Stimulated activated CD8-positive, alpha-beta memory T cell treated with anti-CD3 and anti-CD28 coated beads, Interleukin-12 subunit alpha, Interleukin-12 subunit beta, amount 100 ng/mL, for 24 hours (primary cell): ENCODE data around the gene WWOX.

Experiments used
- DNase-seq: peaks from one replicate; pipeline ENCODE4 v3.0.0-alpha.2; 2020; ENCODE audit errors: extremely low read depth

Gene WWOX

DNA sequence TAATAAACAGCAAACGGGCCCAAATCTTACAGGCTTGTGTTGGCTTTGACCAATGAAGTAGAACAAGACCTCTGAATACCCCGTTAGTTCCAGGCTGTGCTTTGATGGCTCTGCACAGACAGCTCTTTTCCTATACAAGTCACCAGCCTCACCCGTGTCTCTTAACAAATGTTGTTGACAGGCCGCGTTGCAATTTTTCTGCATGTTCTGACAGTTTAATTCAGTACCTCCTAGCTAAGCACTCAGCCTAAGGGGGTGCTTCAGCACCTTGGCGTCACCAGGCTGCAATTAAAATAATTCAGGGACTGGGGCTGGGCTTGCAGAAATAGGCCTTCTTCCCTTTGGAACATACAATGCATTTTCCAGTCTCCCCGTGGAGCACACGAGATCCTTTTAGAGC lies 1001.0 kb downstream of the WWOX start:
- no peak for DNase-seq

DNA sequence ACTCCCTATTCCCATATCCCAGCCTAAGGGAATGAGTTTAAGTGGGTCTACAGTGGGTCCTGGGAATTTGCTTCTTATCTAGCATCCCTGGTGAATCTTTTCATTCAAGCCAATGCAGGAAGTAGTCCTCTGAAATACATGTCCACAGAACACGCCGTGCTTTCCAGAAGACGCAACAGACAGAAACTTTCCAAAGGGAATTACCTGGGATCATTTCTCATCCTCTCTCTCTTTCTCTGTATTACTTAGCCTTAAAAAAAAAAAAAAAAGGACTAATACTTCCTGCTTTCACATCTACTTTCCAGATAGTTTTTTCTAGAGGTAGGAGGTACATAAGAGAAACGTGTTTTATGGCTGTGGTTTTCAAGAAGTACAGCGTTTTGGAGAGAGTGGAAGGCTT lies 1002.0 kb downstream of the WWOX start:
- no peak for DNase-seq

DNA sequence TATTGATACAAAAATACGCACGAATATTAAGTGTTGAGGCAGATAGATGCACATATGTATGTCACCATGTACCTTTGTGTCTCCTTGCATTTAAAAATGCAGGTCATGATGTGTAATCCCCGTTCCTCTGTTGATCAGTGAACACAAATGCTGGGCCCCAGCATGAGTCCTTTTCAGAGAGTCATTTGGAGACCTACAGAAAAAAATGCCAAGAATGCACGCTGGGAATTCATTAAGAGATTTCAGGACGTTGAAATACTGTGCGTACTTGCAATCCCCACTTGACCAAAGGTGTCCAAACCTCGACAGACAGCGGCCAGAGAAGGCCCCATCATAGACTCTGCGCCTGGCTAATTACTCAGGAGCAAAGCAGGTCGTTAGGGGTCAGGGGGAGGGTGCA lies 1005.1 kb downstream of the WWOX start:
- DNase-seq: no peak

DNA sequence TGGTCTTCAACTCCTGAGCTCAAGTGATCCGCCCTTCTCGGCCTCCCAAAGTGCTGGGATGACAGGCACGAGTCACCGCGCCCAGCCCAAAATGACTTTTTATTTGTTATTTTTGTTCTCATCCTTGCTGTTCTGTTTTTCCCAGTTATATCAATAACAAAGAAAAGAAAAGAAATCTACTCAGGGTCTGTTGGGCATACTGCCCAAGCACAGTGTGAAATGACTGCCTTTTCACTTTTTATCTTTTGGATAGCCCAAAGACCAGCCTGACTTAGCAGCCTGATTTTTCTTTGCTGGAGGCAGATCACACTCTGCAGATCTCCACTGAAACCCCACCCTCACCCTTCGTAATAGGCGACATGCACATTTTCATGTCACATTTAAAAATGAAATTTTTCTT lies 1007.8 kb downstream of the WWOX start:
- DNase-seq: no peak

DNA sequence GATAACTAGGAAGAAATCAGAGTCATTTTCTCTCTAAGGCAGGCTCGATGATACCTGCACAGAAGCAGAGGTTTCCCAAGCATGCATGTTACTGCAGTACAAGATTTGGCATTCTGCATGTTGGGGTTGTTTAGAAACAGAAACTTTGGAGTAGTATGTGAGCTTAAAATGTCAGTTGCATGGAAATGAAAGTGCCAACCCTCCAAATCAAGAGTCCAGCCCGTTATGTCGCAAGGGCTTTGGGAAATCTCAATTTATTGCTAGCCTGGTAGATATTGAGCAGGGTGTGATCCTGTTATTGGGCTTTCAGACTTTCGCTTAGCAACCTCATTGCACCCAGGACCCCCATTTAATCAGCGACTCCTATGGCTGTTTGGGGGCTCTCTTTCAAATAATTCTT lies 1010.3 kb downstream of the WWOX start:
- DNase-seq: no peak

DNA sequence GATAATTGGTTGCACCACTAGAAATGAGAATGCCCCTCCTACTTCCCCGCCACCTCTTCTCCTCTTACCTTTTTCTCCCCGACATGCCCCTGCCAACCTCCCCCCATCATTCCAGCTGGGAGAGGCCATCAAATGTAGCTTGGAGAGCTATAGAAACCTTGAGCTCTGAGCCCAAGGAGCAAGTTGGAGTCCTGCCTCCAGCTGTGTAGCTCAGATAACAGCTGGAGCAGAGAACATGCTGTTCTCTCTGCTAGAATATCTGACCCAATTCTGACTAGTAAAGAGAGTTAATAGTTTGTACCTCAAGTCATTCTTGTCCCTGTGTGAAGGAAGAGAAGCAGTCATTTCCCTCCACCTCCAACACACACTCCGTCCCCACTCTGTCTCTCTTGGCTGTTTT lies 1010.8 kb downstream of the WWOX start:
- no peak for DNase-seq

DNA sequence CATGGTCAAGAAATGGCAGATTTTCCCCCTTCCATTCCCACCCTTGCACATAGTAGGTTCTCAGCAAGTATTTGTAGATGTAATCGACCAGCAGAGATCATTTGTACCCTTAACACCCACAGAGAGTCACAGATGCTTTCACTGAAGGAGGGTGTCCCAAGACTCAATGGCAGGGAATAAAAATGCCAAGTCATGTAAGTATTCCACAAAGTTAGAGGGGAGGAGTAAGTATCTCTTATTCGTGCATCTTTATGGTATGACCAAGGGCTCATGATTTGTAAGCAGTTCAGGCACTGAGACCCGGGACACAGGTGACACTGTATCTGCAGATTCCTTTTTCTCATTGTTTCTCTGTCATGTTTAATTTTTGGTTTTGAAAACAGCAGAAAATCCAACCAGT lies 1011.5 kb downstream of the WWOX start:
- no peak for DNase-seq

DNA sequence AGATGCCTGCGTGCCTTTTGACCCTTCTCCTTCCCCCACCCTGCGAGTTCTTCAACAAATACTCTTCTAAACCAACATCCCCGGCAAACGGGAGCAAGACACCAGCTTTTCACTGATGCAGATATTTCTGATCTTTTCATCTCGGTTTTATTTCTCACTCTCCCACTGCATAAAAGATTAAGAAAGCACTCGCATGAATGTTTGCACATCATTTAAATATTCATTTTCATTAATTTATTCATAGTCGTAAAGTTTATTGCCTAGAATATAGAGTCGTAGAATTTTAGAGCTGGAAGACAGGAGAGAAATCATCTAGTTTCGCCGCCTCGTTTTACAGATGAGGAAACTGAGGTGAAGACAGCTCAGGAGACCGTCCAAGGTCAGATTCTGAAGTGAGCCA lies 1013.0 kb downstream of the WWOX start:
- no peak for DNase-seq

DNA sequence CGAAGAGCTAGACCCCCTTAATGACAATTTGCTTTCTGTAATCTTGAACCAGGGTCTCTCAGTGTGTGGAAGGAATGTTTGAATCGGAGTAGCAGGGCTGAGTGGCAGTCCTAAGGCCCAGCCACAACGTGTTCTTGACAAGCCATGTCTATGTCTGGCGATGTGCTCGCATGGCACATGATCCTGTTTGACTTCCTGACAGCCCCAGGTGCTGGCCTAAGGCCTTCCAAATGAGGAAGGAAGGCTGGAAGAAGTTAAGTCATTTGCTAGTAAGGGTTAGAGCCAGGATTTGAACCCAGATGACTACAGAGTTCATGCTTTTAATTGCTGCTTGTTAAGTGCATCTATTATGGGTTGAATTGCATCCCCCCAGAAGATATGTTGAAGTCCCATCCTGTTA lies 1014.4 kb downstream of the WWOX start:
- DNase-seq: no peak

DNA sequence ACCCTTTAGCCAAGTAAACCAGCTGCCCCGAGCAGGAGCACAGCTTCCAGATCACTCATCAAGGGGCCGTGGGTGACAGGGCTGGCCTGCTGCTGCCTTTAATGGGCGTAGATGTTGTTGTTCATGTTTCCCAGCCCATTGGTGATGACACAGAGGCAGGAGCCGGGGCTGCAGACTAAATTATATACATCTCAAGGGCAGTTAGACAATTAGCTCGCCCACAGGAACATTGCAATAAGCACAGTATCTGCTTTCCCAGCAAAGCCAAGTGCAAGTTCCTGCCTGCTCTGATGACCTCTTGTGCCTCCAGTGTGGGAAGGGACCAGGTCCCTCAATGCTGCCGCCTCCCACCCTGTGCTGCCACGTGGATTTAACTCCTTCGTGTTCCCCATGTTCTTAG lies 1015.3 kb downstream of the WWOX start:
- no peak for DNase-seq

DNA sequence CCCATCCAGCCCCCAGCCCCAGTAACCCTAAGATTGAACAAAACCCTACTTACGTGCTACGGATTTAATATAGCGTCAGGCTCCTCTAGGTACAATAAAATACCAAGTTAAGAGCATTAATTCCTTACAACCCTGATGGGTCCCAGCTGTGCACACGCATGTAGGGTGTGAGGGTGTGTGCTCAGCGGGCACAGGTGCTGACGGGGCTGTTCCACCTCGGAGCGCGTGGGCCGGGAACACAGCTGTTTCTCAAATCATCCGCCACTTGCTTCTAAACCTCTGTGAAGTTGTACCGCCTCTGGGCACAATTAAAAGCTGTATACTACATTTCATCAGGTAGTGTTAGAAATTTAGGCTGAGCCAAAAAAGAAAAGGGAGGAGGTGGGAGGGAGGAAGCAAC lies 1022.5 kb downstream of the WWOX start:
- DNase-seq: no peak

DNA sequence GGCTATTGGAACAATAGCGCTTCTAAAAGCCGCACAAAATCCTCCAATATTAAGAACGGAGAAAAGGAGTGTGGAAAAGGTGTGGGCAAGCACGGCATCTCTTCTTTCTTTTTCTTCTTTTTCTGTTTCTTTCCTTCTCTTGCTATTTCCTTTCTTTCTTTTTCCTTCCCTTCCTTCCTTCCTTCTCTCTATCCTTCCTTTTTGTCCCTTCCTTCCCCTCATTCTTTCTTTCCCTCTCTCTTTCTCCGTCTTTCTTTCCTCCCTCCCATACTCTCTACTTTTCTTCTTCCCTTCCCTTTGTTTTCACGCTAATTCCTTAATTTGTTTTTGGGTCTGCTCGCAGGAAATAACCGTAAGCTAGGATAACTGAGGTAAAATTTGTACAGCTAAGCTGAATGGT lies 1022.9 kb downstream of the WWOX start:
- no peak for DNase-seq

DNA sequence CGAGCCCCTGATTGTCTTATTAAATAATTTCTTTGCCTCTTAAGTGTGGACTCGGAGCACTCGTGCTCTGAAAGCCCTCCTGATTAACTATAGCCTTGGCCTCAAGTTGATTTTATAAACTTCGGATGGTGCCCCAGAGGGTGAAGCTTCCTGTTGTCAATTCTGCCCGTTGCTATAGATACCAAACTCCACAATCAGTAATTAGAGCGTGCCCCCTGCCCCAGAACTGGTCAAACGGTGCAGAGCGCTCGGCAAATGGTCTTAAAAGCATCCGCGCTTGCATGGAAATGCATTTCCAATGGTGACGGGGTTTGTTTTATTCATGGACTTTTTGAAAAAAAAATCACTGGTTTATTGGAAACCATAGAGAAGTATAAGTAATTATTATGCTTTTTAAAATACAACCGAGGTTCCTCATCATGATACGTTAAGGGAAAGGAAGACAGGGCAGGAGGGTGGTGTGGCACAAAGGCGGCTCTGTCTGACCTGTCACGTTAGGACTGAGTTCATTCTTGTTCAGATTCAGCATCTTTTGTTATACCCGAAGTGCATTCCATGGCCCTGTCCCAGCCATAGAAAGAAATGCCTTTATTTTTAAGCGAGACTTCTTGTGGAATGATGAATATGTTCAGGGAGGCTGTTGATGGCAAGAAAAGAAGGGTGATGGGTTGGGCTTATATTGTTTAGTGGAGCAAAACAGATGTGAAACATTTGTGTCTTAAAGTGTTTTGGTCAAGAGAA lies 1024.7 kb downstream of the WWOX start:
- DNase-seq: no peak

DNA sequence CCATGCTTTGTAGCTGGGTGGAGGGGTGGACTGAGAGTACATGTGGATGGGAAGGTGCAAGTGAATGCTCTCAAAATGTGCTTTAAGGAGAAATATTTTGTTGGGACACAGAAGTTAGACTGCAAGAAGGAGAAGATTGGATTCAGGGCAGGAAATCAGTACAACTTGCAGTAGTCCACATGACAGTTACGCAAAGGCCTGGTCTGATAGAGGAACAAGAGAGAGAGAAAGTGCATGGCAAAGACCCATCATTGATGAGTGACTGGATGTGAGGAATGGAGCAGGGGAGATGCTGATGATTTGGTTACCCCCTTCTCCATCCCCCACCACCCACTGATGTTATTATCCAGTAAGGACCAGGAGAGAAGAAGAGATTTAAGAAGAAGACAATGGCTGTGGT lies 1028.3 kb downstream of the WWOX start:
- DNase-seq: no peak

DNA sequence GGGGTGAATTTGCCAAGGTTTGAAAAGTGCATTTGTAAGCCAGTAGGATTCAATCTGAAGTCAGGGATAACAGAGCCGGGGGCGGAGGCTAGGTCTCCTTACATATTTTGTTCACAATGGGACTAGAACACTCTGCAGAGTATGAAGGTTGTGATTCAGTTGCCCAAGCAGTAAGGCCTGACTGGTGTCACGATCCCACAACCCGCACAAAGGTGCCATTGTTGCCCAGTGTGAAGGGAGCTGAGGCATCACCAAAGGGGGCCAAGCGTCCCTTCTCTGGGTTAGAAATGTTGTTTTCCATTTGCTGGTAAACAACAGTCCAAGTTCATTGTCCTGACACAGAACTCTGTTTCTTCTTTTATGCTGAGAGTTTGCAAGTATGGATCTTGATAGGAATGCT lies 1029.3 kb downstream of the WWOX start:
- no peak for DNase-seq

DNA sequence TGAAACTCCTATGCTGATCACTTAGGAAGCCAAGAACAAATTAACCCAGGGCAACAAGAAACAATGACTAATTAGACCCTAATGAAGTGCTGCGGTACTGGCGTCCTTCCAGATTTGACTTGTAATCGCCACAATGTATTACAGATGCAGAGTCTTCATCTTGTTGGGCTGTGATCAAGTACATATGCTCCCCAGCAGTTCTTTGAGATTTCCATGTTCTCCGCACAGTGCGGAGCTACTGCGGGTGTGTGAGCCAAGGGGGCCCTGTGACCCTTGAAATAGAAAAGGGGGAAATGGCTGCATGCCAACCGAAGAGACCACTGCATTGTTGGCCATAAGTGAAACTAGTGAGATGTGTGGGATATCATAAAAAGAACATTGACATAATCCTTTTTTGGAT lies 1031.2 kb downstream of the WWOX start:
- DNase-seq: no peak

DNA sequence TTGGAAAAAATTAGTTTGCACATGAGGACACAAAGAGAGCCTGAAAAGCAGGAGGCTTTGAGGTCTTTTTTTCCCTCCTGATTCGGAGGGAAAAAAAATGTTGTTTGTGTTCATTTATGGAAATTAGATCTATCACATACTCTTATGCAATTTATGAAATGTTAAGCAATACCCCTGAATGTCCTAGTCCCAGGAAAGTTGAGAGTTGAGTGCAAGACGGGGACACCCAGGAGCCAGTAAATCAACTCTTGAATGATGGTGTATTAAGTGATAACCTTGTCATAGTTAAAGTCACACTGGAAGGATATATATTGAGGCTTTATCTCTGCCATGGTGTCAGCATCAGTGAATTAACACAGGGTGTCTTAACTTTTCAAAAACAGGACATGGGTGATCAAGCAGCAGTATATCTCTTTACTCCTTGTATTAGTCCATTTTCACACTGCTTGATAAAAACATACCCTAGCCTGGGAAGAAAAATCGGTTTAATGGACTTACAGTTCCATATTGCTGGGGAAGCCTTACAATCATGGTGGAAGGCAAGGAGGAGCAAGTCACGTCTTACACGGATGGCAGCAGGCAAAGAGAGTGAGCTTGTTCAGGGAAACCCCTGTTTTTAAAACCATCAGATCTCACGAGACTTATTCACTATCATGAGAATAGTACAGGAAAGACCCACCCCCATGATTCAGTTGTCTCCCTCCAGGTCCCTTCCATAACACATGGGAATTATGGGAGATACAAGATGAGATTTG lies 1032.0 kb downstream of the WWOX start:
- DNase-seq: no peak

DNA sequence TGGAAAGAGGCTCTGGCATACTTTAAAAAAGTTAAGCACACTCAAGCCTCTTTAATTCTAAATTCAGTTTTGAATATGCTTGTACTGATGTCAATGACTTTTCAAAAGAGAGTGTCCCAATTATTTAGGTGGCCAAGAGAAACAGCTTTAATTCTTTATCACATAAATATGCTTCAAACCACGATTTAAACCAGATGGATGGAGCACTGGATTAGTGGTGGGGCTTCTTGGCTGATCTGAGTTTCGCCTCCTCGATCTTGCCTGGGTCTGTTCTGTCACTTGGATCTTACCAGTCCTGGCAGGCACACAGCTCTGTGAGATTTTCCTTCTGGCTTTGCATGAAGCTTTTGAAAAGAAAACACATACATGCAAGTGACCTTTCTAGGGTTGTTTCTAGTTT lies 1033.2 kb downstream of the WWOX start:
- DNase-seq: no peak

DNA sequence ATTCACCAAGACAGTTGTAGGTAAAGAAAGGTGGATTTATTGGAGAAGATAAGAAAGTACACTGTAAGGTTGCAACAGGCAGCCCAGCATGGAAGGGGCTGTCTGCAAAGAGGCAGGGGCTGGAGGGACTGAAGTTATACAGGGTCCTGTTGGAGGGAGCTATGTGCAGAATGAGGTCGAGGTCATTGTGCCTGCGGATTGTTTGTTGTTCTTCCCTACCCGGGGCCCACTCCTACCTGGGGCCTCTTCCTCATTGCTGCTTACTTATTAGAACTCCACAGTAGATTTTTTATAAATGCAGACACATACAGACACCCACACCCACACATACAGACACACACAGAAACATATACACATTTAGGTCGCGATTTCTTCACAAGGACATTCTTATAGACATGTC lies 1034.8 kb downstream of the WWOX start:
- no peak for DNase-seq

DNA sequence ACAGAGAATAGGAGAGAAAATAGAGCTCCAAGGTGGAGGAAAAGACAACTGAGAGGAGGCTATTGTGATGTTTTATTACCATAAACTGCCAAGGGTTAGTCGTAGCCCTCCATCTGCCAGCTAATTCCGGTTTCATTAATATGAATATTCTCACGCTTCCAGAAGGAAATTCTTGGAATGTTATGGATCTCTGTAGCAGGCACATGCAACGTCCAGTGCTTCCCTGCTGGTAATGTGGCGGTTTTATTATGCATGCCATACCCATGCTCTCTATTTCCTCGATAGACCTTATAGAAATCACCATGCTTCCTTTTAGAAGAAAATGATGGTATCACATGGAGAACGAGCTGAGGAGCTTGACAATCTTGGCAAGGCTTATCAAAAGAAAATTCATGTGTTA lies 1037.5 kb downstream of the WWOX start:
- no peak for DNase-seq

DNA sequence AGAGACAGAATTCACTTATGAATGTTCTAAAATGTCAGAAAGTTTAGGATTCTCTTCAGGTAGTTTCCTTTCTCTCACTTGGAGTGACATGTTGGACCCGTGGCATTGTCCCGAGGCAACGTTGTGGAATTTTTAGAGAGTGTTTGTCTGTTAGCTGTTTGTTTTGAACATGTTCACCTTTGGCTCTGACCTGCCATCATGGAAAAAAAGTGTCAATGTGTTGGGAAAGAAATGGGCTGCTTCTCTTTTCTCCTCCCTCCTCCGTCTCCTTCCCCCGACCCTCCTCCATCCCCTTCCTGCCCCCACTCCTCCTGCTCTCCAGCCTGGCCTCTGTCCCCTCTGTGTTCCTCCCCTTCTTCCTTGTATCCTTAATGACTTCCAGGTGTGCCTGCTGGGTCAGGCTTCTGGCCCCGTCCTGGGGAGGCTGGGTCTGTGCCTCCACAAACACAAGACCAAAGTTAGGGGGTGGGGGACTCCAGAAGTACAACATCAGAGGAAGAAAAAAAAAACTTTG lies 1038.0 kb downstream of the WWOX start:
- DNase-seq: no peak

DNA sequence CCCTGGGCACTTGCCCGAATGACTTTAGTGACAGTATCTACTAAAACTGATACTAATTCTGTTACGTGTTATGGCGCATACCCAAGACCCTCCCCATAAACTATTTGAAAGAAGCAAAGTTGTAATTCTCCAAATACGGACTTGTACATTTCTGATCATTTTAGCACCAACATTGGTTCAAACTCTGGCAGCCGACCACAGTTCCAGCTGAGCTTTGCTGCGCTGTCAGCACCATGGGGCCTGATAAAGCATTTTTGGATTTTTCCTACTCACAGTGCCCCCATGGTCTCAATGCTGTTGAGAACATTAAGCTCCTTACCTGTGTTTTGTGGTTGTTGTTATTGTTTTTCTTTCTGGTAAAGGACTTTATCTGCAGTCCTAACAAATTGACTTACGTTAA lies 1040.3 kb downstream of the WWOX start:
- no peak for DNase-seq

DNA sequence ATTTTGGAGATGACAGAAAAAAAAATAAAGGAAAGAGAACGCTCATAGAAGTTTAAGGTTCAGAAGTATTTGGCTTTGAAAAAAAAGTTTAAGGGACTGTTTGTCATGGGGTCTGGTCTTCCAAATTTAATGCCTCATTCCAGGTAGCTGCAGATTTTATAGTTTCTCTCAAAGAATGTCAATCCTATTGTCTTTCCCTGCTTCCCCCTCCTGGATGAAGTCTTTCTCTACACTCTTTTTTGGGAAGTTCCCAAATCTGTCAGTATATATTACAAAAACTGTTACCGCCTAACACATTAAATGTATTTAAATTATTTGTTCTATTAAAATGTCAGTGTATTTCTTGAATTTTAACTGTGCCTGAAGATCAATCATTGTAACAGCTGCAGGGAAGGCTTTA lies 1043.6 kb downstream of the WWOX start:
- DNase-seq: no peak

DNA sequence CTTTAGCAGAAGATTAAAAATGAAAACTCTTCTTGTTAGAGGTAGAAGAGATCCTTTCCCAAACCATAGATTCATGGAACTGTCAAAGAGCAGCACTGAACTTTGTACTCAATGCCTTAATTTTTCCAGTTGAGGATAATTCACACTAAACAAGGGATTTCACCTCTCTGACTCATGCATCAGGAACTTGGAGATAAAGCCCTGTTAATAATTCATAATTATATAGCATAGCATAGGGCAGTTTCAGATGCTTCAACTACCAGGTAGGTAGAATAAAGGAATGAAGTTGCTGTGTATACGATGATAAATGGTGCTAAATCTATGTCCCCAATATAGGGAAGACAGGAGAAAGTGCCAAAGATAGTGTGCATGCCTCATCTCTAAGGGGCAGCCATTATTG lies 1050.7 kb downstream of the WWOX start:
- DNase-seq: no peak
